ENCODE measurements around the gene AUTS2.
A peak's percentile ranks its signal among the peaks of the same experiment; 100 is the strongest.

Gene AUTS2

DNA sequence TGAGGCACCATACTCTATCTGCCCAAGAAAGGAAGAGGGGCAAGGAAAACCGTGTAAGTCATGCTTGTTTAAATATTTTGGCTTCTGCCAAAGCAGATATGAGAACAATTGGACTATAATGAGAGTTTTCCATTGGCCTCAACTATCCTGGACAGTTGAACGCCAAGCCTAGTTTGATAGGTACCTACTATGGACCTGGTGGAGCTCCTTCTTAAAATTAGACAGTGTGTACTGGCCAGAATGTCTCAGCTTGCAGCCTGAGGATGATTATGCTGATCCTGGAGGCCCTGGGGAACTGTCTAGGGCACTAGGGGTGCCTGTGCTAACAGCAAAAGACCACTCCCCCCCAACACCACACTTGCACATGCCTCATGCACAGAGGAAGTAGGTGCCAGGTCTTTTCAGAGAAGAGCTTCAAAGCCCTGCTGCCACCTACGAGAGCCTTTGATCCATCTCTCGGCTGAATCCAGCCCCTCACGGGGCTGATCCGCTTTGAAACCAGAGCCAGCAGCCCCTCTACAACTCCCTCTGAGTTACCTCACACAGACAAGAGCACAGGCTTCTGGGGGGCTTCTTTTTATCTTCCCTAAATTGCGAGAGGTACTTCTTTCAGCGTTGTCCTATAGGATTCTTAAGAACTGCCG is 1059.8 kb downstream of the AUTS2 start:
- DNase-seq, result no peak

DNA sequence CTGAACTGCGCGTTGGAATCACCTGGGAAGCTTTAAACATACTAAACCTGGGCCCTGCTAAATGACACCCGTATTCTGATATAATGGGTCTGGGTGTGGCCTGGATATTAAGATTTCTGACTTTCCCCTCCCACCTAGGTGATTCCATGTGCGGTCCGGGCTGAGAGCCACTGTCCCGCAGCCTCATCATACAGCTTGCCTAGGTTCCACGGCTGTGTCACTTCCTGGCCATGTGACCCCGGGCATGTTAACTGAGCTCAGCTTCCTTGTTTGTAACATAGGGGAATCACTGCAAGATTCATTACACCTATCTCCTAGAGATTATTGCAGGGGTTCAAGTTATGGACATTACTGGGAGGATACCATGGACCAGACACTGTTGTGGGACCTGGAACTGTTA is 1061.0 kb downstream of the AUTS2 start:
- DNase-seq, result no peak

DNA sequence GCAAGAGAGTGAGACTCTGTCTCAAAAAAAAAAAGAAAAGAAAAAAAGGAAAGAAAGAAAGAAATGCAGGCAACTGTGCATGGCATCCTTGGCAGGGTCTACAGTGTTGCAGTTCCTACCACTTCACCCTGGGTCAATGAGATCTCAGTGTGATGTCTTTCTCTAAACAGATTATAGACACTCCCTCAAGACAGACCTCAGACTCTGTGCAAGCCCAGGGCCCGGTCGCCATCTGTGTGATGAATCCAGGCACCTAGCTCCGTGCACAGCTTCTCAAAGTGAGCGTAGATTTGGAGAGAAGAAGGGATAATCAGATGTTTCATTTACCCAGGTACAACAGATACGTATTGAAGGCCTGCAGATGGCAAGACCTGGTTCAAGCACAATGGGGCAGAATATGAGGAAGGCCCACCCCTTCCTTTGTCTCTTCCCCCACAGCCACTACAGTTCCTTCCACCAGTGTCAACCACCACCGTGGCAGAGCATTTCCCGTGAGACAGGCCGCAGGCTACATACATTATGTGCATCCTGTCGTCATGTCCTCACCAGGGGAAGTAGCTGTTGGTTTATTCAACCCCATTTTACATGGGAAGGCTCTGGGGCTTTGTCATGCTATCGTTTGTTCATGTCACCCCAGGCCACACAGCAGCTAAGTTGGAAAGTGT is 1062.0 kb downstream of the AUTS2 start:
- no peak for DNase-seq

DNA sequence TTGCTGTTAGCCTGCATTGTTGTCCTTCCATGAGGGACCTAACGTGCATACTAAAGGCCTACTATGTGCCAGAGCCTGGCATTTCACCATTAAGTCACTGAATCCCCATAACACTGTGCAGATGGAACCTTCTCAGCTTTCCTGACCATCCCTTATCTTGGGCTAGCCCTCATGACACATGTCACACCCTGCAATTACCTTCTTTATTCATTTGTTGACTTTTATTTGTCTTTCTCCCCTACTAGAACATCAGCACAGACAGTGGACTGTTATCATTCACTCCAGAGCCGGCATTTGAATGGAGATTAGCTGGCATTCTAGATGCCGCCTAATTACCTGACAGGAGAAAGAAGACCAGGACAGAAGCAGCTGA is 1062.5 kb downstream of the AUTS2 start:
- no peak for DNase-seq

DNA sequence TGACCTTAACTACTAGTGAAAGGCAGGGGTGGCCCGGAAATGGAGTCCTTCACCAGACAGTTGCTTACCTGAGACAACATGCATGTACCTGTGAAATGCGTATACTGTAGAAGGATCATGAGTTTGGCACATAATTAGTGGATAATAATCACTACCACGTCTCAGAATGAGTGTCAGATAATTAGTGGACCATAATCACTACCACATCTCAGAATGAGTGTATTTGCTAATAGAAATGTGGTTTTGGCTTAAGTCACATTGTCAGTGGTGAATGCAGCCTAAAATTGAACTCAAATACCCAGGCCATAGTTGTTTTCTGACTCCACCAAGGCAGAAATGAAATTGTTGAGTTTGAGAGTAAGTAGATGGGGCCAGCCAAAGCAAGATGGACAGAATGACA is 1065.4 kb downstream of the AUTS2 start:
- no peak for DNase-seq

DNA sequence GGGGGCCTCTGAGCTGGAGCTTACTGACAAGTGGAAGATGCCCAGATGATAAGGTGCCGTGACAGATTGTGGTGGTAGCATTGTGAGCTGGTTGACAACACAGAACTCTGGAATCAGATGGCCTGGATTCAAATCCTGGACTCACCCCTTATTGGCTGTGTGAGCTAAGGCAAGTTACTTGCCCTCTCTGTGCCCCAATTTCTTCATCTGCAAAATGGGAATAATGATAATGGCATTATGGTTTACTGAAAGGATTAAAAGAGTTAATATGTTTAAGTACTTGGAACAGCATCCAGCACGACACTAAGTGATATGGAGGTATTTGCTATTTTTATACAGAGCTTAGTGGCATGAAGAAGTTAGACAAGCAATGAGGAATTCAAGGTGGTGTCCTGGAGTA is 1067.7 kb downstream of the AUTS2 start:
- no peak for DNase-seq

DNA sequence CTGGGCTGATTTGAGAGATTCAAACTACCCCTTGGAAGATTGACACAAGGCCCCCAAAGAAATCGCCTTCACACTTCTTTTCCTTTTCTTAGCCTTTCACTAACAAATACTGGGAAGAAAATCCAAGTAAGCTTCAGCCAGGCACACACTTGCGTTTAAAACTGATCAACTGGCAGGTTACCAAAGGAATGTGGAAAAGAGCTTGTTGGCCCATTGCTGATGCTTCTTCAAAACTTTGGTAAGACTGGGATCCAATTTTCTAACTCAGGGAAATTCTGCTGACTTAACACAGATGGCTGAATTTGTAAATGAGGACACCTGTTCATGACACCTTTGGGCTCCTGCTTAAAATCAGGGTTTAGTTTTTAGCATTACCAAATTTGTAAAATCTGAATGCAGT is 1069.1 kb downstream of the AUTS2 start:
- no peak for DNase-seq

DNA sequence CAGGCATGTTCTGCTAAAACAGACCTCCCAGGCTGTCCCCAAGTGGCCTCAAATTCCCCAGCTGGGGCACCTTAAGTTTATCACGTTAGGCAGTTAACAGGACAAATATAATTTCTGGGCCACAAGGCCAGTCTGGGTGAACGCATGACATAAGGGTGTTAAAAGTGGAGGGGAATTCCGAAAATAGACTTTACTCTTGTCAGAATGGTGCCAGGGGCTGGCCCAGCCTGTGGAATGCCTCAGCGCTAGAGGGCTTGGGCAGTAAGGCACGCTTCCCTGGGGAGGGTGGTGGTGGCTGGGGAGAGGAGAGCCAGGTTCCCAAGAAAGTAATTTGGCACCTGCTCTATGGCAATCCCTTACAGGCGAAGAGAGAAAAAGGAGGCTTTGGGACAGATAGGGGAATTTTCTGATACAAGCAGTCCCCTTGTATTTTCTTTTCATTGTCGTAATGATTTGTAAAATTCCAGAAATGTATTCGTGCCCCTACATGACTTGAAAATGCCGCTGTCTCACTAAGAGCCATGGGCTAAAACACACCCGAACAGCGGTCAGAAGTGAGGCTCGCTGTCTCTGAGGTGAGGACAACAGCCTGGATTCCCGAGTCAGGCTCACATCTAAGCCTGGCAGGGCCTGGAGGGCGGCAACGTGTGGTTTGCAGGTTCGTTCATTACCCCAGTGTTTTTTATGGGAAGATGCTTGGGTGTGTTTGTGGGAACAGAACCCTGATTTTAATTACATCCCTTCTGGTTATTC is 1070.5 kb downstream of the AUTS2 start:
- DNase-seq, result no peak

DNA sequence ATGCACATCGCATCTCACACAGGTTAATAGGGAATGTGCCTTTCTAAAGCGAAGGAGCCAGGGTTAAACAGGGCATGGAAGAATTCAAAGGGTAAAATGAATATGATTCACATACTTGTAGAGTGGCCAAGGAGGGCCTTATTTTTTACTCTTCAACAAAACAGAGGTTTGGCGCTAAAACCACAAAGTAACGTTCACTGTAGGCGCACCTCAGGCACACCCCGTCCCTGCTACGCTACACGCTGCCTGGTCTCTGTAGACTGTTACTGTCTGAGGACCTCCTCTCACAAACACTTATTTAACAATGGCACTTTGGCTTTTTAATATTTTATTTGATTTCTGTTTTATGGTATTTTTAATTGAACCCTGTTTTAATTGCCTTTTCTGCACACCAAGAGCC is 1071.6 kb downstream of the AUTS2 start:
- DNase-seq, result no peak

DNA sequence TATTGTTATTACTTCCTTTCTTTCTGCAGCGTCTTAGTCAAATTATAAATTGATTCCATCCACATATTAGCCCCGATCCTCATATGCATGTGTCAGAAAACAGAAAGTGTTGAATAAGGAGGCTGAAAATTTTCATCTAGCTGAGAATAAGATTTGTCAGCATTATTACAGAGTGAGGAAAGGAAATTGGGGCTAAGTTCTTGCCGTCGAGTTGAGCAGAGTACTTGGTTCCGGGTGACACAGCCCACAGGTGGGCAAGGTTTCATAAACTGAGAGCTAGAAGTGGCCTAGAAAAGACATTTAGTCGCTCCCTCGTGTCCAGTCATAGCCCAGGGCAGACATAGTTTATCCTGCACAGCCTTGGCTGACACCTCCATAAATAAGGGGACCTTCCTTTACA is 1072.0 kb downstream of the AUTS2 start:
- no peak for DNase-seq

DNA sequence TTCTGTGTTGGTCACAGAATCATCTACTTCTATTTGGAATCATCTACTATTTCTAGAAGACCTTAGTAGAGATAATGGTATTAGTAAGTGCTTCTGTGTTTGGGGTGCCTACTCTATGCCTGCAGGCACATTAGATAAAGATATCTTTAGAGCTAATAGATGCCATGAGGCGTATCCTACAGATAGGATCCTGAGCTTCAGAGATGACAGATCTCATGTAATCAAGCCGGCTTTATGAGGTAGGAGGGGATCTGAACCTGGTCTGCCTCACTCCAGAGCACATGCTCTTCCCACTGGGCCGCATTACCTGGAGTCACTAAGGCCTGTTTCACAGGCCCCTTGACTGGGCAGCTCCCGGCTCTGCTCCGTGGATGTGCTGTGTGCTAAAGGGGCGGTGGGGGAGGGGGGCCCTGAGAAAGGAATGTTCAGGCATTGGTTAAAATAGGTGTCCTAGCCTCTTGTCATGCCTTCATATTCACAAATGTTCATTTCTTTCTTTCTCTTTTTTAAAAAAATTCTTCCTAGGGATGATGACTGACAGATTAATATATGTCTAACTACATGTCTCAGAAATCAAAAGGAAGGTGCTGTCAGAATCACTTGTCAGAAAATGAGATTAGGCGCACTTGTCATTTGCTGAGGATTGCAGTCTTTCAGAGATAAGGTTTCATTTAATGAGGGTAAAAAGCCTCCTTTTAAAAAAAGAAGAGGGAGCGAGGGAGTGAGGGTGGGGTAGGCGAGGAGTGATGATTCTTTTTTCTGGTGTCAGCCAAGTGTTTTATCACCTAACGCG is 1075.7 kb downstream of the AUTS2 start:
- peak; percentile 47 for DNase-seq

DNA sequence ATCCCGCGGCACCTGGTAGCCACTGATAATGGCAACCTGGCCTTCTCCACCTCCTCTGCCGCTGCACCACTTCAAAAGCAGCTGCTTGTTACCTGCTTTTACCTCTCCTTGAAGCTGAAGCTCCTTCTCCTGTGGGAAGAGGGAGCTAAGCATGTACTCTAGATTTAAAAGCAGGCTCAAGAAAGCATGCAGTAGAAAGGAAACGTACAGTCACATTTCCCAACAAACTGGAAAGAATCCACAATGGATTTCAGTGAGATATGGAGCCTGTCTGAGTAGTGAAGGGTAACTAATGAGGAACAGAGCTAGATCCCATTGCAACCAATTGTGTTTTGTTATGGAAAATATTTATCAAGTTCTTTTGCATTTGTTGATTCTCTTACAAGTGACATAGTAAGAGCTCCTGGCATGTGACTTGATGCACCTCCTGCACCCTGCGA is 1076.3 kb downstream of the AUTS2 start:
- no peak for DNase-seq

DNA sequence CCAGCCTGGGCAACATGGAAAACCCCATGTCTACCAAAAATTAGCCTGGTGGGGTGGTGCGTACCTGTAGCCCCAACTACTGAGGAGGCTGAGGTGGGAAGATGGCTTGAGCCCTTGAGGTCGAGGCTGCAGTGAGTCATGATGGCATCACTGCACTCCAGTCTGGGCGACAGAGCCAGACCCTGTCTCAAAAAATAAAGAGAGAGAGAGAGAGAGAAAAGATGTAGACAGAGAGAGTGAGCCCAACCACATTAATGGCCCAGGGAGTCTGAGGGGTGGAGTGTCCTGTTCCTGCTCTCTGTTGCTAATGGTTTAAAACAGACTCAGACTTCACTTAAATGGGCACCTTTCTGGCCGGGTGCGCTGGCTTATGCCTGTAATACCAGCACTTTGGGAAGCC is 1078.0 kb downstream of the AUTS2 start:
- no peak for DNase-seq

DNA sequence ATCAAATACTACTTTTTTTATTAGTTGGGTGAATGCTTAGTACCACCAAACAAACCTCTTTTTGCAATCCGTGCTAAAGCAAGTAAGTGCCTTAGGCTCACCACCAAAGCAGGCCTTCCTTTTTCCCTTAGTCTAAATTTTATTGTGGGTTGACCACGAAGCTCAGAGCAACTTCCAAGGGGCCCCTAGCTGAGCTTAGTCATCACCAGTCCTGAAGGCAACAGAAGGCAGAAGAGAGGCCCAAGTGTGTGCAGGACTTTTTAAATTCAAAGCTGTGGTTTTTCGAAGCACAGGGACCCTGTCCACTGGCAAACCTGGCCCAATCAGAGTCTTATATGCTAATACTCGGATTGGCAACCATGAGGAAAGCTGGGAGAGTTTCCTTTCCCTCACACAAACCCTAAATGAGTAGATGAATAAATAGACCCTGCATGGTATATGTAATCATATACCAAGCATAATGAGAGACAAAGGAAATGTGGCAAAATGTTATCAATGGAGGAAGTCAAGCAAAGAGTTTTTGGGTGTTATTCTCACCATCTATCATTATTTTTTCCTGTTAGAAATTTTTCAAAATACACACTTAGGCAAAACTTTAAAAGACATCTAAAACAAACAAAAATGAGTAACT is 1080.5 kb downstream of the AUTS2 start:
- no peak for DNase-seq

DNA sequence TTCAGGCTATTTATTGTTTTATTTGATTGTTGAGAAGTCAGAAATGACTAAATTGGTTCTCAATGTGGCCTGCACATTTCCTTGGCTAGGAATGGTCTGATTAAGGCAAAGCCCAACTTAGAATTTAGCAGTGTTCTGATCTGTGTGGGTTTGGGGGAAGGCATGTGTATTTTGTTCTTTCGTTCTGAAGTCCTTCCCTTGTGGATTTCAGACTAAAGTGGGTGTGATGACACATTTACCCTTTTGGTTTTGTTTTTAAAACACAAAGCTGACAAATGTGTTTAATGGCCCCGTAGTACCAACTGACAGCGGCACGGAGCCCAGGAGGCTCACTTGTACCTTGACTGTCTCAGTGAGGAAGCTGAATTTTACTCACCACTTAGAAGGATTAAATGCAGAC is 1081.4 kb downstream of the AUTS2 start:
- DNase-seq, result no peak

DNA sequence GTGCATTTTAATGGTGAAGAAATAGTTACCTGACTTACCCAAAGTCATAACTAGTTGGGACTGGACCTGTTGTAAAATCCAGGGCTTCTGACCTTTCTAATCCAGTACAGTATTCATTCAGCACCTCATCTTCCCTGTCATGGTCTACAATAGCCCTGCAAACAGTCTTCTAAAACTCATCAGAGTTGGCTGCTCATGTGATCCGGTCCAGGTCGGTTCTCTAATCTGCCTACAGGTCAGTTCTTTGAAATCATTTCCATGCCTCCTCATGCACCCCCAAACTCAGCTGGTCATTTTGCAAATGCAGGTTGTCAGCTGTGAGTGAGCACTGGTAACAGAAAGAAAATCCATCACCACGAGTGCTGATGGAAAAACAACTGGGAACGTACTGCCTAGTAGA is 1082.0 kb downstream of the AUTS2 start:
- DNase-seq, result no peak

DNA sequence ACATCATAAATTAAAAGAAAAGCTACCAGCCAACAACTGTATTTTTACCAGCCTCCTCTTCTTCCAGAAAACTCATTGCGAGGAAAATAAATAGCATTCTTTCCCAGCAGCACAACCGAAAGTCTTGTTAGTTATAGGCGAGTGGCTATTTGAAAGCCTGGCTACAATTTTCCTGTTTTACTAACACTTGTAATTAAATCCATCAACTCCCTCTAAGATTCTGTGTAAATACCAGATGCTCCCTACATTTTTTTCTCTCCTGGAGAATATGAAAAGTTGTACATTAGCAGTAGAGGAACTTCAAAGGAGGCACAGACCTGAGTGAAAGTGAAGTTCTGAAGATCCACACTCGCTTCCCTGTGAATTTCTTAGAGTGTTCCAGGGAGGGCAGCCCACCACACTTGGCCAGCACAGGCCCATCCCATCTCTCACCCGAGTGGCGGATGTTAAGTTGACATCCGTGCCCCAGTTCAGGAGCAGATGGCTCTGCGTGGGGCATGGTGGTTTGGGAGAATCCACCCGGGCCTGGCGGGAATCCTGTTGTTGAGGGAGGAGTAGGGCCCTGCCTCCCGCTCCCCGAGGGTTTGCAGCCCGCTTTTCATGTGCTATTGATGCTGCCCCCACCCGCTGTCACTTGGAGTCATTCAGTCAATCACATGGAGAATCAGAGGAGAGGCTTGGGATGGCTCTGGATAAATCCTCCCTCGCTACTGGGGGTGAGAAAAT is 1082.6 kb downstream of the AUTS2 start:
- no peak for DNase-seq

DNA sequence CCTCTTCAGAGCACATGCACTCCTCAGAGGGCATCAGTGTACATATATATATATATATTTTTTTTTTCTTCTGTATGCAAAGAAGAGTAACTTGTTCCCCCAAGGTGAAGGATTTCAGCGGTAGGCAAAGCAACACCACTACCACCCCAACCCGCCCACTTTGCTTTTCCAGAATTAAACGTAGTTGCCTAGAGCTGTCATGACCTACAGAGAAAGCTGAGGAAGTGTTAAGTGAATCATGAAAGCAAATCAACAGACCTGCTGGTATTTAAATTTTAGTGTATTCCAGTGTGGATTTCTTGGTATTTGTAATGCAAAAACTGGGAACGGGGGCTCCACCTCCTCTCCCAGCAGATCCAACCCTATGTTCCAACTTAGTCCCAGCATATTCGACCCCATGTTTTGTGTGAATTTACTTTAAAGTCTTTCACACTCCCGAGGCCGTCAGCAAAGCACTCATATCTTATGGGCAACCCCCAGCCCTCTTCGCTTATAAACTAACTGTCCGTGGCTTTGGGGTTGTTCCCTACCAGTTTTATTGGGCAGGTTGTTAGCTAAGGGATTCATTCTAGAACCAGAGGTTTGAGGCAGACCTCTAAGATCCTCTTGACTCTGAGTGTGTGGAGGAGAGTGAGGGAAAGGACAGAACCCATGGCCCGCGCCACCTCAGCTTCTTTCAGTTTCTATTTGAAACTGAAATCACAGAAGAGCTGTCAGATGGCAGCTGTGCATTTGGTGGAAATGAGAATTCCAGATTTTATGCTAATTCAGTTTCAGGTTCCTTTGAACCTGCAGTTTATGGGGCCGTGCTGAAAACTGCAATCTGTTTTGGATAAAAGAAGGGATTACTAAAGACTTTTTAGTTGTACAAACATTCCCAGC is 1083.4 kb downstream of the AUTS2 start:
- DNase-seq, result no peak

DNA sequence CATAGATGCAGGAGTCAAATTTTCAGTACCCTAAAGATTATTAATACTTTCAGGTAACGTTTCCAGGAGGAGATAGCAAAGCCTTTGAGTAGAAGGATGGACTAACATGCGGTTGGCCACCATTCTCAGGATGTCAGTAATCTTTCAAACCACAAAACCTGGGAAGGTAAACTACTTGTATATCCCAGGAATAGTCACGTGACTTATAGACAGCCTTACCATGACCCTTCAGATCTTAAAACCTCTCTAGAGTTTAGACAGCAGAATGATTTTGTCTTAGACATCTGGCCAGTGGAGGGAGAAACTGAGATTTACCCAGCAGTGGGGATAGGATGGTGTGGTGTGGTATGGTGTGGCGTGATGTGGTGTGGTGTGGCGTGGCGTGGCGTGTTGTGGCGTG is 1085.9 kb downstream of the AUTS2 start:
- DNase-seq, result no peak

DNA sequence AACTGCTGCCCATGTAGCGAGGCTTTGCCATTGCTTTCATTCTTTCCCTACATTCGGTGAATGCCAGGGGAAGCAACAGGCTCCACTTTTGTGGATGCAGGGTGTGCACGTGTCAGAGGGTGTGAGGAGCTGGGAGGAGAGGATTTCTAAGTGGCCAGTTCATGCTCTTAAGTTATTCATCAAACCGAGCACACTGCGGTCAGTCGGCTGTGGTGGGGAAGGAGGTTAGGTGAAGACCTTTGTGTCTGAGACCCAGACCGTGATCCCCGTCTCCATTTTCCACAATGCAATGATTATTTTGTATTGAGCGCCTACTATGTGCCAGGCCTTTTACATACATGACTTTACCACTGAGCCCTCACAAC is 1095.0 kb downstream of the AUTS2 start:
- no peak for DNase-seq

DNA sequence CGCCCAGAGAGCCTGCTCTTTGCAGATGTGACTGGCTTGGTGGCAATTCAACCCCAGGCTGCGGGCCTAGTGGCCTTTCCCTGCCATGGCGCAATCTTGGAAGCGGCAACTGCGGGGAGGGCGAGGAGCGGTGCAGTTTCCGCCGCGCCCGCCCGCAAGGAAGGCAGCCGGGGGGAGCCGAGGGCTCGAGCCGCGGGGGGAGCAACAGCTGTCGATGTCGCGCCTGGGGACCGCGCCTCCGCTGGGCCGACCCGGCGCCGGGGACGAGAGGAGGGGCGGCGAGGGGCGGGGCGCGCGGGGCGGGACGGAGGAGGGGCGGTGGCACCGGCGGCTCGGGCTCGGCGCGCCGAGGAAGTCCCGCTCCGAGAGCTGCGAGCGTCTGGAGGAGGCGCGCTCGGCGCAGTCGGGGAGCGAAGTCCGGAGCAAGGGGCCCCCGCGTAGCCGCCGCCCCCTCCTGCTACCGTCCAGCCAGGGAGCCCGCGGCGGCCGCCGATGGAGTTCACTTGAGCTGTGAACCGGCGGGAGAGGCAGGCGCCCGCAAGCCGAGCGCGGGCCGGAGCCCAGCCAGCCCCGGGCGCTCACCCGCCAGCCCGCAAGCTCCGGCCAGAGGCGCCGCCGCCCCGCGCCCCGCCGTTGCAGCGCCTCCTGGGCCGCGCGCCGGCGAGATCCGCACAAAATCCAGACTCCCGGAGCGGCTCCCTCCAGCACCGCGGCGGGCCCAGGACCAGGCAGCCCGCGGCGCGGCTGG is 1095.6 kb downstream of the AUTS2 start:
- peak; percentile 77 for DNase-seq

Data from NCI-H1092 treated with DMSO at 0.1 percent for 48 hours (cell line).